PC-3 (cell line): Measurements from ENCODE around the gene OGFOD3. TPM values are rescaled to one million over a fixed set of nuclear protein-coding genes. Genes with fewer than 3 reads are reported as not detected.

Source experiments
- ATAC-seq: fragments of 200-7000 bp; cut with Tn5 transposase; 2 replicates; pipeline ENCODE4 v1.9.1; 2020; ENCODE audit warnings: mild to moderate bottlenecking, moderate library complexity
- BruUV-seq: library from RNA; stranded (reverse); fragments of 400-500 nt; replicated peaks from 2 replicates; lab custom pipeline; 2021; lab: Mats Ljungman, UMichigan
- CTCF ChIA-PET: fragments of 300-600 bp; sonication (Branson Sonifier 250); formaldehyde crosslinking; loops from one replicate; lab custom pipeline; 2022; ENCODE audit warnings: antibody characterized with exemption; lab: Charles Lee
- POLR2A ChIA-PET: fragments of 300-600 bp; sonication (Branson Sonifier 250); formaldehyde crosslinking; loops from one replicate; lab custom pipeline; 2022; ENCODE audit warnings: antibody characterized with exemption; ENCODE audit not compliant: unreplicated experiment; lab: Charles Lee
- DNase-seq: peaks from one replicate; pipeline ENCODE4 v3.0.0-alpha.2; 2015
- H2AFZ ChIP-seq: fragments of 300-600 bp; sonication (generic); 2 replicates; pipeline ENCODE4 v1.6.0; 2016; ENCODE audit warnings: antibody characterized with exemption, low read length
- H3F3A ChIP-seq: fragments of 300-600 bp; sonication (generic); one replicate; pipeline ENCODE4 v1.6.0; 2017; ENCODE audit warnings: antibody characterized with exemption, low read length, control low read depth, mild to moderate bottlenecking; ENCODE audit not compliant: unreplicated experiment
- H3K27ac ChIP-seq: fragments of 300-600 bp; sonication (generic); 2 replicates; pipeline ENCODE4 v1.5.1; 2016; ENCODE audit warnings: mild to moderate bottlenecking, low read length
- H3K27me3 ChIP-seq: fragments of 300-600 bp; sonication (generic); 2 replicates; pipeline ENCODE4 v1.6.1; 2016; ENCODE audit warnings: low read length, mixed read lengths
- H3K36me3 ChIP-seq: fragments of 300-600 bp; sonication (generic); 2 replicates; pipeline ENCODE4 v1.6.1; 2016; ENCODE audit warnings: low read depth, mixed run types, low read length, mixed read lengths
- H3K4me1 ChIP-seq: fragments of 300-600 bp; sonication (generic); 2 replicates; pipeline ENCODE4 v1.5.1; 2016; ENCODE audit warnings: low read length; ENCODE audit not compliant: insufficient read depth
- H3K4me2 ChIP-seq: fragments of 300-600 bp; sonication (generic); 2 replicates; pipeline ENCODE4 v1.6.0; 2016; ENCODE audit warnings: low read length
- H3K4me3 ChIP-seq: fragments of 300-600 bp; sonication (generic); 2 replicates; pipeline ENCODE4 v1.5.1; 2016; ENCODE audit warnings: mild to moderate bottlenecking, low read length, mixed read lengths
- H3K79me2 ChIP-seq: fragments of 300-600 bp; sonication (generic); 2 replicates; pipeline ENCODE4 v1.6.1; 2017; ENCODE audit warnings: low read length, mixed read lengths
- H3K9ac ChIP-seq: fragments of 300-600 bp; sonication (generic); 2 replicates; pipeline ENCODE4 v1.6.0; 2016; ENCODE audit warnings: mild to moderate bottlenecking, low read length
- H3K9me2 ChIP-seq: fragments of 300-600 bp; sonication (generic); replicated peaks from 2 replicates; pipeline ENCODE4 v1.6.1; 2016; ENCODE audit warnings: mixed run types, low read length, mixed read lengths
- H3K9me3 ChIP-seq: fragments of 300-600 bp; sonication (generic); 2 replicates; pipeline ENCODE4 v1.6.1; 2016; ENCODE audit warnings: low read length, mixed read lengths
- H4K20me1 ChIP-seq: fragments of 300-600 bp; sonication (generic); 2 replicates; pipeline ENCODE4 v1.6.1; 2016; ENCODE audit warnings: low read length, mixed read lengths
- EZH2 ChIP-seq: fragments of 300-600 bp; sonication (generic); IDR thresholded peaks from one replicate; pipeline ENCODE4 v1.6.1; 2017; ENCODE audit warnings: antibody characterized with exemption, mild to moderate bottlenecking, low read length; ENCODE audit not compliant: unreplicated experiment
- EZH2phosphoT487 ChIP-seq: fragments of 300-600 bp; sonication (generic); IDR thresholded peaks from 2 replicates; pipeline ENCODE4 v1.6.1; 2018; ENCODE audit warnings: mild to moderate bottlenecking, antibody characterized with exemption, low read length, borderline replicate concordance
- intact Hi-C: fragments of 100-400 bp; cut with micrococcal nuclease; formaldehyde crosslinking; loops from 2 replicates; pipeline ENCODE4 v1.9.0; 2023
- total RNA-seq: library from RNA; depleted of rRNA; stranded (reverse); fragments of >200 nt; gene quantifications from 2 replicates; pipeline ENCODE4 v1.2.3, GENCODE V29; 2014
- TF ChIP-seq, protein P1 (sequence below): fragments of 300-600 bp; sonication (generic); conservative IDR thresholded peaks from 2 replicates; pipeline ENCODE4 v1.5.1; 2017; ENCODE audit warnings: antibody characterized with exemption, low read depth, mild to moderate bottlenecking, low read length

OGFOD3 gene
- total RNA-seq, 1 experiment from 2014 or later, result 56.1 TPM

DNA sequence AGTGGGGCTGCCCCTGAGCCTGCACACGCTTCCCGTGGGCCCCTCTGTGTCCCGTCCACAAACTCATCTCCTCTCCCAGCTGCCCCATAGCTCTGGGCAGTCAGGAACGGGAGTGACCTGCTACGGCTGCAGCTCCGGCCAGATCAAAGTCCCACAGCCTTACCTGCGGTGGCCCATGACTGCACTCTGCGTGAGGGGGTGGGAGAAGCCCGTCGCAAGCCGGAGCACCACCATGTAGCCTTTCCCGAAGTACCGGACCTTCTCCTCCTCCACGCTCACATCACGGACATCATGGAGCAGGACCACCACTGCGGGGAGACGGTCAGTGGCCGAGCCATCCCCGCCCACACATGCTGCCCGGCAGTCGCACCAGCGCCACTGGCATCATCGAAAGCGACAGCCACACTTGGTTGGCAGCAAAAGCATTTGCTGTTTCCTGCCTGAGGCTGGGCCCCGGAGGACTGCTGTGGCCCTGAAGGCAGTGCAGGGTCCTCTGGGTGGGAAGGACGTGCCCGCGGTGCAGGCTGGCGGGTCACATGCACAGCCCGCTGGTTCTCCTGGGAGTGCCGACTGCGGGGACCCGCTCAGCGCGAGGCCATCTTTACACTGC lies 26.0 kb upstream of the OGFOD3 start:
- BruUV-seq, result no TSS peak

DNA sequence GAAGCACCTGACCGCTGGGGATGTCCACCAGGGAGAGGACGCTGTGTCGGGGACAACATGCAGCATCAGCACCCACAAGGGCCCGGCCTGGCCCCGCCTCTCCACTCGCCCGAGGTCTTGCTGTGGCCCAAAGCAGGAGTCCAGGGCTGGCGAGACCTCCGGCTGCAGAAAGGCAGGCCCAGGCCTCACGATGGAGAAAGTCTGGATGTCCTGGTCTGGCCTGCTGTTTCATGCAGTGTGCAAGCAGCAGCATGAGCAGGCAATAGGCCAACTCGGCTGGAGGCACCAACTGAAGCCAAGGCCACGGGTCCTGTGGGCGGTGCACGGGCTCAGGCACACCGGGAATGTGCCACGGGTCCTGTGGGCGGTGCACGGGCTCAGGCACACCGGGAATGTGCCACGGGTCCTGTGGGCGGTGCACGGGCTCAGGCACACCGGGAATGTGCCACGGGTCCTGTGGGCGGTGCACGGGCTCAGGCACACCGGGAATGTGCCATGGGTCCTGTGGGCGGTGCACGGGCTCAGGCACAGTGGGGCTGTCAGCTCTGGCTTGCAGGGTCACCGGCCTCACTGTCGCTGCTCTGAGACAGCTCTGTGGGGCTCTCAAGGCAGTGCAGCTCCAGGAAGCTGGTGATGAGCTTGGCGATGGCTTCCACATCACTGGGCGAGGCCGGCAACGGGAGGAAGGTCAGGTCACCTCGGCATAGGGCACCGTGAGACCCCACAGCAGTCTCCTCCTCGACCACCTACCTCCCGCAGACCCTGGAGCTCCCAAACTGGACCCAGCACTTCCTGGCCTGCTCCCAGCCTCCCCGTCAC lies 25.3 kb upstream of the OGFOD3 start:
- Histone ChIP-seq H3F3A (no peaks in the 10 kb centered on the region), H3K9me2 (no peaks in the 10 kb centered on the region), H3K36me3 (no peaks in the 10 kb centered on the region), H2AFZ (no peak overlapping the region), H3K4me1 (no peaks in the 10 kb centered on the region), H3K9ac (no peak overlapping the region), H4K20me1 (no peaks in the 10 kb centered on the region), H3K79me2 (no peaks in the 10 kb centered on the region; the same call in 1 of the 2 replicates), H3K4me3 (no peak overlapping the region), H3K27me3 (no peaks in the 10 kb centered on the region), H3K4me2 (no peak overlapping the region), H3K9me3 (no peaks in the 10 kb centered on the region), H3K27ac (no peak overlapping the region)
- CTCF ChIA-PET, result no interaction called here
- ATAC-seq (no peak), DNase-seq (no peak)
- BruUV-seq, result no TSS peak
- intact Hi-C loops, result no loop called here
- TF ChIP-seq EZH2phosphoT487 (no peak), EZH2 (no peak)
- TF ChIP-seq, protein P1, sequence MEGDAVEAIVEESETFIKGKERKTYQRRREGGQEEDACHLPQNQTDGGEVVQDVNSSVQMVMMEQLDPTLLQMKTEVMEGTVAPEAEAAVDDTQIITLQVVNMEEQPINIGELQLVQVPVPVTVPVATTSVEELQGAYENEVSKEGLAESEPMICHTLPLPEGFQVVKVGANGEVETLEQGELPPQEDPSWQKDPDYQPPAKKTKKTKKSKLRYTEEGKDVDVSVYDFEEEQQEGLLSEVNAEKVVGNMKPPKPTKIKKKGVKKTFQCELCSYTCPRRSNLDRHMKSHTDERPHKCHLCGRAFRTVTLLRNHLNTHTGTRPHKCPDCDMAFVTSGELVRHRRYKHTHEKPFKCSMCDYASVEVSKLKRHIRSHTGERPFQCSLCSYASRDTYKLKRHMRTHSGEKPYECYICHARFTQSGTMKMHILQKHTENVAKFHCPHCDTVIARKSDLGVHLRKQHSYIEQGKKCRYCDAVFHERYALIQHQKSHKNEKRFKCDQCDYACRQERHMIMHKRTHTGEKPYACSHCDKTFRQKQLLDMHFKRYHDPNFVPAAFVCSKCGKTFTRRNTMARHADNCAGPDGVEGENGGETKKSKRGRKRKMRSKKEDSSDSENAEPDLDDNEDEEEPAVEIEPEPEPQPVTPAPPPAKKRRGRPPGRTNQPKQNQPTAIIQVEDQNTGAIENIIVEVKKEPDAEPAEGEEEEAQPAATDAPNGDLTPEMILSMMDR, result no peak
- POLR2A ChIA-PET, result no interaction called here

More for the DNA sequence above, 26.0 kb upstream of the OGFOD3 start:
- ChIA-PET CTCF (no interaction called here), POLR2A (no interaction called here)
- H4K20me1 ChIP-seq, result no peaks in the 10 kb centered on the region
- H3F3A ChIP-seq, result no peaks in the 10 kb centered on the region
- no peak overlapping the region for H3K9ac ChIP-seq
- H2AFZ ChIP-seq, result no peak overlapping the region
- no peaks in the 10 kb centered on the region for H3K36me3 ChIP-seq
- H3K4me2 ChIP-seq, result no peak overlapping the region
- intact Hi-C loops, result no loop called here
- peaks cover 2% of the 10 kb centered on the region; the same call in 1 of the 2 replicates for H3K4me1 ChIP-seq
- no peaks in the 10 kb centered on the region for H3K9me2 ChIP-seq
- H3K9me3 ChIP-seq, result no peaks in the 10 kb centered on the region
- ATAC-seq (no peak), DNase-seq (no peak)
- H3K27ac ChIP-seq, result no peak overlapping the region
- no peak overlapping the region for H3K4me3 ChIP-seq
- peaks cover 4% of the 10 kb centered on the region for H3K79me2 ChIP-seq
- no peaks in the 10 kb centered on the region for H3K27me3 ChIP-seq
- no peak for TF ChIP-seq EZH2
- TF ChIP-seq, protein P1, result no peak
